ENCODE measurements around the gene ARHGEF35.
"Not testable (repeated sequence)": the region's sequence is repeated elsewhere in the genome, so short reads cannot be mapped to it uniquely, and the experiment has no call there.

Gene ARHGEF35

GRCh38 chr7:144195212-144195872 lies at the start of gene ARHGEF35:
ARHGEF35 (minus strand) TSS chr7:144195833; CDS start chr7:144188383, 7,450 bp downstream.
- DNase-seq (ENCODE audit: low read depth): not testable (repeated sequence)

GRCh38 chr7:144245372-144245771 lies 49.7 kb upstream of the ARHGEF35 start:
- not testable (repeated sequence) for DNase-seq (ENCODE audit: low read depth)

GRCh38 chr7:144239365-144239764 lies 43.7 kb upstream of the ARHGEF35 start, which contains the start of gene OR2A42:
OR2A42 (minus strand) TSS chr7:144239605; CDS start chr7:144232843, 6,762 bp downstream.
- not testable (repeated sequence) for DNase-seq (ENCODE audit: low read depth)

GRCh38 chr7:144238530-144239082 lies 43.0 kb upstream of the ARHGEF35 start:
- not testable (repeated sequence) for DNase-seq (ENCODE audit: low read depth)

GRCh38 chr7:144233039-144233438 lies 37.4 kb upstream of the ARHGEF35 start:
- DNase-seq (ENCODE audit: low read depth): not testable (repeated sequence)

- DNase-seq (ENCODE audit: low read depth): not testable (repeated sequence)
Observed at GRCh38 chr7:144231027-144231426, 35.4 kb upstream of the ARHGEF35 start.

GRCh38 chr7:144228810-144229209 lies 33.2 kb upstream of the ARHGEF35 start:
- DNase-seq (ENCODE audit: low read depth): not testable (repeated sequence)

GRCh38 chr7:144226866-144227265 lies 31.2 kb upstream of the ARHGEF35 start:
- not testable (repeated sequence) for DNase-seq (ENCODE audit: low read depth)

GRCh38 chr7:144223675-144224074 lies 28.0 kb upstream of the ARHGEF35 start:
- not testable (repeated sequence) for DNase-seq (ENCODE audit: low read depth)

- not testable (repeated sequence) for DNase-seq (ENCODE audit: low read depth)
Observed at GRCh38 chr7:144220531-144220930, 24.9 kb upstream of the ARHGEF35 start.

- DNase-seq (ENCODE audit: low read depth): not testable (repeated sequence)
Observed at GRCh38 chr7:144219149-144219548, 23.5 kb upstream of the ARHGEF35 start.

- not testable (repeated sequence) for DNase-seq (ENCODE audit: low read depth)
Observed at GRCh38 chr7:144218581-144218980, 22.9 kb upstream of the ARHGEF35 start.

- DNase-seq (ENCODE audit: low read depth): not testable (repeated sequence)
Observed at GRCh38 chr7:144217200-144217599, 21.6 kb upstream of the ARHGEF35 start.

- DNase-seq (ENCODE audit: low read depth): not testable (repeated sequence)
Observed at GRCh38 chr7:144205306-144205705, 9.7 kb upstream of the ARHGEF35 start.

- not testable (repeated sequence) for DNase-seq (ENCODE audit: low read depth)
Observed at GRCh38 chr7:144203086-144203485, 7.5 kb upstream of the ARHGEF35 start.

- DNase-seq (ENCODE audit: low read depth): not testable (repeated sequence)
Observed at GRCh38 chr7:144201978-144202377, 6.3 kb upstream of the ARHGEF35 start.

GRCh38 chr7:144198934-144199333 lies 3.3 kb upstream of the ARHGEF35 start:
- not testable (repeated sequence) for DNase-seq (ENCODE audit: low read depth)

GRCh38 chr7:144194453-144194852 lies 1.2 kb downstream of the ARHGEF35 start:
- DNase-seq (ENCODE audit: low read depth): not testable (repeated sequence)

GRCh38 chr7:144193782-144194181 lies 1.9 kb downstream of the ARHGEF35 start:
- not testable (repeated sequence) for DNase-seq (ENCODE audit: low read depth)

- not testable (repeated sequence) for DNase-seq (ENCODE audit: low read depth)
Observed at GRCh38 chr7:144188578-144189171, 7.0 kb downstream of the ARHGEF35 start.

GRCh38 chr7:144187848-144188247 lies 7.8 kb downstream of the ARHGEF35 start:
- not testable (repeated sequence) for DNase-seq (ENCODE audit: low read depth)

GRCh38 chr7:144183166-144183565 lies 12.5 kb downstream of the ARHGEF35 start, which contains the start of gene CTAGE4:
CTAGE4 (plus strand) TSS chr7:144183466; CDS start chr7:144183504, 38 bp downstream.
- not testable (repeated sequence) for DNase-seq (ENCODE audit: low read depth)

- DNase-seq (ENCODE audit: low read depth): not testable (repeated sequence)
Observed at GRCh38 chr7:144179165-144179479, 16.5 kb downstream of the ARHGEF35 start.

All from ELR (cell line).